Stromal cell of bone marrow (primary cell): ENCODE results near the gene CHD5.

ENCODE experiments used
- DNase-seq: peaks from one replicate; pipeline ENCODE4 v3.0.0-alpha.2; 2012; ENCODE audit warnings: low read depth

The CHD5 gene

DNA sequence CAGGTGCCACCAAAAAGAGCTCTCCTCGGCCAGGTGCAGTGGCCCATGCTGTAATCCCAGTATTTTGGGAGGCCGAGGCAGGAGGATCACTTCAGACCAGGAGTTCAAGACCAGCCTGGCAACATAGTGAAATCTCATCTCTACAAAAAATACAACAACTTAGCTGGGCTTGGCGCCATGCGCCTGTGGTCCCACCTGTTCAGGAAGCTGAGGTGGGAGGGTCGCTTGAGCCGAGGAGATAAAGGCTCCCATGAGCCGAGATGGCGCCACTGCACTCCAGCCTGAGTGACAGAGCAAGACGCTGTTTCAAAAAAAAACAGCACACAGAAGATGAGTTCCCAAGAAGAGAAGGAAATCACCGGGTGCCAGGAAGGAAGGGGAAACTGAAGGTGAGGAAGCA, 67.0 kb downstream of the CHD5 start:
- DNase-seq, result no peak

DNA sequence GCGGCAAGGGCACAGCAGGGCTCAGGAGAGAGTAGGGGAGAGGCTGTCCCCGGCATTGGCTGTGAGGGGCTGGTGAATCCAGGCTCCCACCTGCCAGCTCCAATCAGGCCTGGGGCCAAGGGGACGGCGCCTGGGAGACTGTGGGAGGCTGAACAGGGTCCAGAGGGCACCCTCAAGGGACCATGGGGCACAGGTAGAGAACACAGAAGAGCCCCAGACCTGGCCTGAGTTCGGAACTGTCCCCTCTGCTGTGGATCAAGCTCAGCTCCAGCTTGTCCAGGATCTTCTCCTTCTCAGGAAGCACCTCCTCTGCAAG, 67.5 kb downstream of the CHD5 start:
- DNase-seq, result no peak

DNA sequence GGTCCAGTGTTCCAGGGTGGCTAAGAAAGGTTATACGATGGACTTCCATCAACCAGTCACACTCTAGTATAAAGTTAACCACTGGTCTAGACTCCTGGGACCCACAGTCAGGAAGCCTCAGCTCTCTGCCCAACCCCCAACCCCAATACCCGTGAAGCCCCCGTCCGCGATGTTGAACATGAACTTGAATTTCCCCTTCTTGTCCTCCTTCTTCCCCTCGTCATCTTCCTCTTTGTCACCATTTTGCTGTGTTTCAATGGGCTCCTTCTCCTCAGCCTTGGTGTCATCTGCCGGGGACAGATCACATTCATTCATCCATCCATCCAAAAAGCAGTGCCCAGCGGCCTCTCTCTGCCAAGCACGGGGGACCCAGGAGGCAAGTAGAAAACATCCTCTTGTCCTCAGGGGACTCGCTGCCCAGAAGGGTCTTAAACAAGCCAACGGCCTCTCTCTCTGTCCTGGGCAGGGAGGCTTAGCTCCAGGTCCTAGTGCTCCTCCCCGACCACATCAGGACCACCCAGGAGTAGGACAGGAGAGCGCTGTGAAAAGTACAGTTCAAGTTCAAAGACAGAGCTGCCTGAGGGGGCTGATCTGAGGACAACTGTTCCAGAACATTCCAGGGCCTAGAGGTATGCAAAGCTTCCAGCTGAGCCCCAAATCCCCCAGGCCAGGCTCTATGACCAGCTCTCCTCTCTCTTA, 68.0 kb downstream of the CHD5 start:
- DNase-seq, result no peak

DNA sequence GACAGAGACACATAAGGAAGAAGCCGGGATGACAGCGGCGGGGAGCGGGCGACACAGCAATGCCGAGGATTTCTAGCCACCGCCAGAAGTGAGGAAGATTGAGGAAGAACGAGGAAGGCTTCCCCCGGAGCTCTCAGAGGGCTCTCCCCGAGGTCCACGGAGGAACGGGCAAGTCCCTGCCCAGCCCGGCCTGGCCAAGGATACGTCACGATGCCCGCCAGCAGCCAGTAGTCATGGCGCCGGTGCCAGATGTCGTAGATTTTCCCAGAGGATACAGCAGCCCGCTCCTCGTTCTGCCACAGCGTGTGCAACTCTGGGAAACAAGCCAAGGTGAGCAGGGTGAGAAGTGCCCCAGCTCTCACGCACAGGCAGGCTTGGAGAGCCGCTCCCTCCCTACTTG, 68.5 kb downstream of the CHD5 start:
- DNase-seq, result no peak

DNA sequence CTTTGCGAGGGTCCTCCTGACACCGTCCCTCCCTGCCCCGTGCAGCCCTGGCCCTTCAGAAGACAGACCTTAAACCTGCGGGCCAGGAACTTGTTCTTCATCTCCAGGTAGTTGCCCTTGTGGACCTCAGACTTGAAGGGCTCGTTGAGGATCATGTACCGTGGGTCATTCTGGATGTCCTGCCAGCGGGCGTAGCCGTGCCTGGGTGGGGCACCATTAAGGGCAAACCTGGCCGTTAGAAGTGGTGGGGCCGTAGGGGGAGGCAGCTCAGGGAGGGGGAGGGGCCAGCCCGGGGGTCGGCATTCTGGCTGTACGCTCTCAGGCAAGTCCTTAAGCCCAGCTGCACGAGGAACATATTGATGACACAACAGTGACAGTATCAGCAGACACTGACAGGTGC, 69.8 kb downstream of the CHD5 start:
- DNase-seq, result no peak

DNA sequence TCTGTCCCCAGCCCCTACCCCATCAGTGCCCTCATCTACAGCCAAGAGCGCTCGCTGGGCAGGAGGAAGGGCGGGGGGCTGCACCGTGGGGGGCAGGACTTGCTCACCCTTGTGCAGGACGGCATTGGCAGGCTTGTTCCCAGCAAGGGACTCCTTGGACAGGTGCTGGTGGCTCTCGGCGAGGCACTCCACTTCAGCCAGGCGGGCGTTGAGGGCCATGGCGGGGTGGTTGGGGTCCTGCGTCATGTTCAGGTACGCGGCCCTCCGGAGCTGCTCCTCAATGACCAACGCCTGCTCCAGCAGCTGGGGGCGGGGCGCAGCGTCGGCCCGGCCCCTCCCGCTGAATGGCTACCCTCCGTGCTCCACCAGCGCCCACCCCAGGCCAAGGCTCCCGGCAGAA, 70.4 kb downstream of the CHD5 start:
- no peak for DNase-seq

DNA sequence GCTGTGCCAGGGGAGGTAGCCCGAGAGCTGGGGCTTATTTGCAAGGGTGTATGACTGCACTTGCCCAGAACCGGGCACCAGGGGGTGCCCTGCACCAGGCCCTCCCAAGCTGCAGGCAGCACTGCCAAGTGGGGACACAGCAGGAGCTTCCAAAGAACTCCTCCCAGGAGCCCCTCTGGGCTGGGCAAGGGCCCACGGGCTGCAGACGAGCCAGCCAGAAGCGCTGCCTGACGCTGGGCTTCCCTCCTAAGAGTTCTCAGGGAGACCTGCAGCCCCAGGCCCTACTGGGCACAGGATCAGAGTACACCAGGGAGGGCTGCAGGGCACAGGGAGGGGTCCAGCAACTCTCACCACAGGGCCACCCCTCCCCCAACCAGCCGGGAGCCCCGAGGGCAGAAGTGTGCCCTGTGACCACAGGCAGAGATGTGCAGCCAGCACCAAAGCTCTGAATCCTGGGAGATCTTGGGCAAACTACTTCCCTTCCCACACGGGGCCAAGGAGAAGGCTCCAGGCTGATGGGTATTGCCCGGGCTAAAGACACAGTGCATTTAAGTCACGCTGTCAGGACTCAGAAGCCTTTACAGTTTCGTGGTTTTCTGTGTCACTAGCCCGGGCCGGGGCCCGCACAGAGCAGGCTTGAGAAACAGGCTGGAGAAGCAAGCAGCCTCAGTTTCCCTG, 71.0 kb downstream of the CHD5 start:
- peak; percentile 4 for DNase-seq

DNA sequence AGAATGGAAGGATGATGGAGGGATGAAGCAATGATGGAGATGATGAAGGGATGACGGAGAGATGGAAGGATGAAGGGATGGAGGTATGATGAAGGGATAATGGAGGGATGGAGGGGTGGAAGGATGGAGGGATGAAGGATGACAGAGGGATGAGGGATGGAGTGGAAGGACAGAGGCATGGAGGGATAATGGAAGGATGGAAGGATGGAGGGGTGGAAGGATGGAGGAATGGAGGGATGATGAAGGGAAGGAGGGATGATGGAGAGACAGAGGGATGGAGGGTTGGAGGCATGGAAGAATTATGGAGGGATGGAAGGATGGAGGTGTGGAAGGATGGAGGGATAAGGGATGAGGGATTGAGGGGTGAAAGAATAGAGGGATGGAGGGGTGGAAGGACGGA, 71.6 kb downstream of the CHD5 start:
- DNase-seq, result no peak

DNA sequence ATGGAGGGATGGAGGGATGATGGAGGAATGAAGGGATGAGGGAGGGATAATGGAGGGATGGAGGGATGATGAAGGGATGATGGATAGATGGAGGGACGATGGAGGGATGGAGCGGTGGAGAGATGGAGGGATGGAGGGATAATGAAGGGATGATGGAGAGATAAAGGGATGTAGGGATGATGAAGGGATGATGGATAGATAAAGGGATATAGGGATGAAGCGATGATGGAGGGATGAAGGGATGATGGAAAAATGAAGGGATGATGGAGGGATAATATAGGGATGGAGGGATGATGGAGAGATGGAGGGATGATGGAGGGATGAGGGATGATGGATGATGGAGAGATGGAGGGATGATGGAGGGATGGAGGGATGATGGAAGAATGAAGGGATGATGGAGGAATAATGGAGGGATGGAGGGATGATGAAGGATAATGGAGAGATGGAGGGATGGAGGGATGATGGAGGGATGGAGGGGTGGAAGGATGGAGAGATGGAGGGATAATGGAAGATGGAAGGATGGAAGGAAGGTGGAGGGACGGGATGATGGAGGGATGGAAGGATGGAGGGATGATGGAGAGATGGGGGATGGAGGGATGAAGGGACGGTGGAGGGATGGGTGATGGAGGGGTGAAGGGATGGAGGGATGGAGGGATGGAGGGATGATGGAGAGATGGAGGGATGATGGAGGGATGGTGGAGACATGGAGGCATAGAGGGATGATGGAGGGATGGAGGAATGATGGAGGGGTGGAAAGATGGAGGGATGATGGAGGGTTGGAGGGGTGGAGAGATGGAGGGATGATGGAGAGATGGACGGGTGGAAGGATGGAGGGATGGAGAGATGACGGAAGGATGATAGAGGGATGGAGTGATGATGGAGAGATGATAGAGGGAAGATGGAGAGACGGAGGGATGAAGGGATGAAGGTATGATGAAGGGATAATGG, 72.4 kb downstream of the CHD5 start:
- no peak for DNase-seq

DNA sequence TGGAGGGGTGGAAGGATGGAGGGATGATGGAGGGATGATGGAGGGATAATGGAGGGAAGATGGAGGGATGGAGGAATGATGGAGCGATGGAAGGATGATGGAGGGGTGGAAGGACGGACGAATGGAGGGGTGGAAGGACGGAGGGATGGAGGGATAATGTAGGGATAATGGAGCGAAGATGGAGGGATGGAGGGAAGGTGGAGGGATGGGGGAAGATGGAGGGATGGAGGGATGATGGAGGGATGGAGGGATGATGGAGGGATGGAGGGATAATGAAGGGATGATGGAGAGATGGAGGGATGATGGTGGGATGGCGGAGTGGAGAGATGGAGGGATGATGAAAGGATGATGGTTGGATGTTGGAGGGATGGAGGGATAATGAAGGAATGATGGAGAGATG, 73.1 kb downstream of the CHD5 start:
- no peak for DNase-seq

DNA sequence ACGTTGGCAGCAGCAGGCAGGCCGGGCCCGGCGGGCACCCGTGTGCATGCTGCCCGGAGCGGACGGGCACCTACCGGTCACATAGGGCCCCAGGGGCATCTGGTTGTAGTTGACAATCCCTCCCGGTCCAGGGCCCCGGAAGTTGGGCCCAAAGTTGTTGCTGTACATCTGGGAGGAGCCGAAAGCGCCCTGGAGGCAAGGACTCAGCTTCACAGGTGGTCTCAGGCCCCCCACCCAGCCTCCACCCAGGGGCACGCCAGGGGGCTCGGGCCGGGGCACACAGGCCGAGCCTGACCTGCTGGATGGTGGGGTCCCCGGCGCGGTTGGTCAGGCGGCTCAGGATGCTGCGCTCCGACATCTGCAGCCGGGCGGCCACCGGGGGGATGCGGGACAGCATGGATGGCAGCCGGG, 73.8 kb downstream of the CHD5 start:
- no peak for DNase-seq

DNA sequence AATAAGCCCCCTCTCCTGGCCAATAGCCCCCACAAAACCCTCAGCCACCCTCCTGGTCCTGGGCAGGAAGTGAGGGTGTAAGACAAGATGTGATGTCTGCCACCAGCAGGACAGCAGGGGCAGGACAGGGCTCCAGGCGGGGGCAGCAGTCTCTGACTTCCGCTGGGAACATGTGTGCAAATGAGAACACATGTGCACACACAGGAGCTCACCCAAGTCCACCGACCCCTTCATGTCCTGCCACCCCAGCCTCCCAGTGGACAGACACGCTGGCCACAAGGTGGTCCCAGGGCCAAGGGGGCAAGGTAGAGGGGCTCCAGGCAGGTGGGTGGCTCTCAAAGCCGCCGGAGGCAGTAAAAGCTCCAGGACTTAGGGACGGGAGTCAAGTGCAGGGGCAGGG, 74.4 kb downstream of the CHD5 start:
- DNase-seq, result no peak

DNA sequence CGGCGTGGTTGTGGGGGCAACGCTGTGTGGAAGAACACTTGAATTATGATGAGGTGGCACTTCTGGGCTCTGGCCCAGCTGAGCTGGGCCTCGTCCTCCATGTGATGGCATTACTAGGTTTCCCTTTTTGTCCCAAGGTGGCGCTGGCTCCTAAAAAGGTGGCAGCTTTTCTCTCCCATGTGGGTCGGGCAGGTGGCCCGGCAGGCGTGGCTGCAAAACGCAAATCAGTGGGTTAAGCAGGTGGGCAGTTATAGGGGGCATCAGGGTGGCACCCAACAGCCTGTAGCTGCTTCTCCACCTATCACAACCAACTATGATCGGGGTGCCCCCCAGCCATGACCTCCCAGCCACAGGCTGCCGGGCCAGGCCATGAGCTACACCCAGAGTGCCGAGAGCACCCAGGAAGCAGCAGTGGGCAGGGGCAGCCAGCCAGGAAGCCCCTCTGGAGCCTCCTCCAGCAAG, 74.9 kb downstream of the CHD5 start:
- DNase-seq, result no peak

DNA sequence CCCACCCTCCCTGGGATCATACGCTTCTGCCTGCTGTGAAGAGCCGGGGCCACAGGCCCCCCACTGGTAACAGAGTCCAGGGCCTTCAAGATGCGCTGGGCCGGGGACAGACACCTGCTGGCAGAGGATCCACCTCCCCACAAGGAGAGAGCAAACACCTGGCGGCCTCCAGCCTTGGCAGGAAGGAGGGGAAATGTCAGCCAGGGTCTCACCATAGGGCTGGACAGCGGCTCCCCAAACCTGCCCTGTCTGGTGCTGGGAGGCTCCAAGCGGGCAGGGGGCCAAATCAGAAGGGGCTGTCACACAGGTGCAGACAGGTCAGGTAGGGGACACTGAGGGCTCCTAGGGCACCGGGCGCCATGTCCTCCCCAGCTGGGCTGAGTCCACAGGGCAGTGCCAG, 75.5 kb downstream of the CHD5 start:
- no peak for DNase-seq

DNA sequence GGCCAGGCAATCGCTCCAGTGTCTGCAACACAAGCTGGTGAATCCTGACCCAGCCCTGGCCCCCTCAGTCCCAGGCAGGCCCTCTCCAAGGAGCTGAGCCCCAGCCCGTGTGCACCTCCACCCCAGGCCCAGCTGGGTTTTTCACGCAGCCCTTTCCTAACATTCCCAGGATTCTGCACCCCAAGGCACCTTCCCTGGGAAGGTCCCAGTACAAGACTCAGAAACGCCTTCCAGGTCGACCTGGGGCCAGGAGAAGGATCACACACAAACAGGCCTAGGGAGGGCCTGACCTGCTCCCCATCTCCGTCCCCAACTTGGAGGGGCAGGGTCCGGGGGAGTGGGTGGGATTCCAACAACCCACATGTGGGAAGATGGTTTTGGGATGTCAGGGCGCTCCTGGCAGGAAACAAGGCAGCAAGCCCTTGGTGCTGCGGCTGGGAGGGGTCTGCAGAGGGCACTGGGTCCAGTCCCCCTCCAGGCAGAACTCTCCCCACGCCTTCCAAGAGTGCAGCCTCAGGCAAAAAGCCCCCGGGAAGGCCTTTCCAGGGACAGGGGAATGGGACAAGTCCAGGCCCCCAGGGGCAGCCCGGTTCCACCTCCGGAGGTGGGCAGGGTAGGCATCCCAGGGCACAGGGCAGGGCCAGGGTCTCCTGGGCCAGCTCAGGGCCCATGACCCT, 76.1 kb downstream of the CHD5 start:
- DNase-seq, result no peak

DNA sequence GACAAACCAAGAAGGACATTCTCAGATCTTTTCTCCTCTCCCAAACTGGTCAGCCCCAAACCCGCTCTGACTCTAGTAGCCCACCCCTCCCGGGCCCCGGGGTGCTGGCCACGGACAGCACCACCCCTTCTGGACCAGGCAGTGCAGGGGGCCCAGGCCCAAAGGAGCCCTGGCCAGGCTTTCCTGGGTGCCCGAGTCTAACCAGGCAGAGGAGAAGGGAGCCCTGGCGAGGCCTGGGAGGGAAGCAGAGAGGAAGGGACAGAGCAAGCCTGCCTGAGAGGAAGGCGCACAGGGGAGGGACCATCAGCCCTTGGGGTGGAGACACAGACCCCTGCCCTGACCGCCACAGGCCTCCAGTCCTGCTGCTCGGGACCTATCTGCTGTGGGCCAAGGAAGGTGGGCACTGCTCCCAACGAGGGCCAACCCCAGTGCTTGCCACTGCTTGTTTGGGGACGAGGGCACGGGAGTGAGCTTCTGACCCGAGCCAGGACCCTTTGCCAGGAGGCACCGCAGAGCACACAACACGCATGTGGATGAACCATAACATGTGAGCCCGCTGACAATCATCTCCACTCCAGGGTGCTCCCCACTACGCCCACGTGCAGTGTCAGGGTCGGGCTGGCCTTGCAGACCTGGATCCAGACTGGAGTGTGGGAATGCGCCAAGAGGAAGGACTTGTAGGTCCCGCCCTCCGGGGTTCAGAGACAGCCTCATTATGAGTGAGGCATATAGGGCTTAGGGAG, 76.8 kb downstream of the CHD5 start:
- no peak for DNase-seq

DNA sequence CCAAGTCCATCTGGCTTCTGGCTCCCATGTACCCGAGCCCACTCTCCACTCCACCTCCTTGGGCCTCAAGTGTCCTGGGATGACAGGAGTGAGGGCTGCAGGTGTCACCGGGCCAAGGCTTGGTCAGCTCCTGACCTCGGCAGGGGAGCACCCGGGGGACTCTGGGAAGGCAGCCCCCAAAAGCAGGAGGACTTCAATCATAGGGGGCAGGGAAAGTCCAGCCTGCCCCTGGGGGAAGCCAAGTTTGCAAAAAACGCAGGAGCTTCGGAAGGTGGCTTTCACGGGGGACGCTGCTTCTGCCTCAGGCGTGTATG, 77.6 kb downstream of the CHD5 start:
- DNase-seq, result no peak

DNA sequence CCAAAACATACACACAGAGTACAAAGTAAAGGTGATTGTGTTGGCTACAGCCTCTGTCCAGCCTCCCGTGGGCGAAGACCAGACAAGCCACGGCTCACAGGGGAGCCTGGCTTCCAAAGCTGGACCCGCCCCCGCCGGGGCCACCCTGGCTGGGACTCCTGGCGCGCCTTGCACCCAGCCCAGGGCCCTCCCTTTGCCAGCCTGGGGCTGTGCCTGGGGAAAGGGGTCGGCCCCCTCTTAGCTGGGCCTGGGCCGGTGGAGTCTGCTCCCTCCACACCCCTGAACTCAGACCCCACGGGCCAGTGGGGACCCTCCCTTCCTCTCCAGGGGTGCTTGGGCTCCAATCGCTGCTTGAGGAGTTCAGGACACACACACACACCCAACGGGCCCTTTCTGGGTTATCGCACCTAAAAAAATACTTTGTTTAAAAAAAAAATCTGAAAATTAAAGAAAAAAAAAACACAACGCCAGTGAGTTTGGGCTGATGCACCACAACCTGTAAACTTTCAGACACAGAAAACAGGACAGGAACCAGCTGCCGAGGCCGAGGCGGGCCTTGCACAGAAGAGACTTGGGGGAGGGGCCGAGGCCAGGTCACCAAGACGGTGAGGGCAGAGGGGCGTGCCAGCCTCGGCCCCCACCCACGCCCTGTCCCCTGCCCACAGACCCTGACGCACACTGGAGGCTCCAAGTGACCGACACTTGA, 78.1 kb downstream of the CHD5 start:
- no peak for DNase-seq

DNA sequence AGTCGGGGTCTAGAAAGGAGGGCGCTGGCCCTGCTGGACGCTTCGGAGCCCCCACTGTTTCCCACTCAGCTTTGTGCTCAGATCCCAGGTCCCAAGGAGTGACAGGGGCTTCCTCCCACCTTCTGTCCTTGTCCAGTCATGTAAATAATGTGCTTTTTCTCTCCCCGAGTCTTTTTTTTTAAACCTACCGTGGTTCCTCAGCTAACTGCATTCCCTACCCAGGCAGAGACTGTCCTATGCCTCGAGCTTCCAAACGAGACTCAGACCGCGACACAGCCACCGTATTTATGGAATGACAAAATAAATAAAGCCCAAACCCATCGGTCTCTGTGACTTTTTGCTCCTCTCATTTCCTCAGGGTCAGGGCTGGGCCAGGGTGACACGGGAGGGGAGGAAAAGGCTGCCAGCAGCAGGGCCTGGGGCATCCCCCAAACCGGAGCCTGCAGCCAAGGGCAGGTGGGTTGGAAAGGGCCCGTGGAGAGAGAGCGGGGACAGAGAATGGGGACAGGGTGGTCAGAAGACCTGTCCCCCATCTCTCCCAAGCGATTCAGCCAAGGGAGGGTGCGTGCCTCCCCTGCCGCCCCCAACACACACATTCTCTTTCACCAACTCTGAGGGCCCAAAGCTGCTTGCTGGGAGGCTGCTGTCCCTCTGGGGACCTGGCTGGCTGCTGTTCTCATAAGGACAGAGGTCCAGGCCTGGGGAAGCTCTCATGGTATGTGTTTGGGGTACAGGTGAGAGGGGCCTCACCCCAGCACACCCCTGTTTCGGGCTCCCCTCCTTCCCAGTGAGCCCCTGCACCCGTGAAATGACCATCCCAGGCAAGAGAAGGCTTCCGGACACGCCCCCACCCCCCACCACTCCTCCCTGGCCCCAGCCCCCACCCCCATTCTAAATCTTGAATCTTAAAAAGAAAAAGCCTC, 79.0 kb downstream of the CHD5 start:
- DNase-seq, result no peak
